CD4-positive, alpha-beta T cell treated with Interleukin-2 at 100 ng/mL for 4 hours (primary cell): ENCODE results near the gene ACTN3.
A peak's percentile ranks its signal among the peaks of the same experiment; 100 is the strongest.
"Not testable (repeated sequence)": the region's sequence is repeated elsewhere in the genome, so short reads cannot be mapped to it uniquely, and the experiment has no call there.

Experiments
- DNase-seq: peaks from one replicate; pipeline ENCODE4 v3.0.0-alpha.2; 2020; ENCODE audit warnings: low spot score

Gene ACTN3

GRCh38 chr11:66566221-66566620 is 19.5 kb downstream of the ACTN3 start:
- no peak for DNase-seq

GRCh38 chr11:66567787-66568123 is 21.1 kb downstream of the ACTN3 start:
- no peak for DNase-seq

- peak; percentile 69 for DNase-seq
Observed at GRCh38 chr11:66568124-66568916, 21.6 kb downstream of the ACTN3 start, which contains the start of gene CTSF. CTSF (minus strand) TSS chr11:66568606; CDS start chr11:66568486, 120 bp downstream.

GRCh38 chr11:66569076-66569475 is 22.4 kb downstream of the ACTN3 start:
- DNase-seq = no peak

- no peak for DNase-seq
Observed at GRCh38 chr11:66570079-66570849, 23.6 kb downstream of the ACTN3 start.

- DNase-seq = no peak
Observed at GRCh38 chr11:66570850-66571180, 24.1 kb downstream of the ACTN3 start.

- DNase-seq = peak; percentile 75
Observed at GRCh38 chr11:66579017-66579606, 32.4 kb downstream of the ACTN3 start.

- DNase-seq = no peak
Observed at GRCh38 chr11:66580803-66581202, 34.1 kb downstream of the ACTN3 start.

- no peak for DNase-seq
Observed at GRCh38 chr11:66581261-66581660, 34.6 kb downstream of the ACTN3 start.

- DNase-seq = not testable (repeated sequence)
Observed at GRCh38 chr11:66582565-66583147, 36.0 kb downstream of the ACTN3 start.

GRCh38 chr11:66585447-66585846 is 38.7 kb downstream of the ACTN3 start:
- not testable (repeated sequence) for DNase-seq

- DNase-seq = no peak
Observed at GRCh38 chr11:66586136-66586535, 39.4 kb downstream of the ACTN3 start.

GRCh38 chr11:66589315-66589714 is 42.6 kb downstream of the ACTN3 start:
- DNase-seq = not testable (repeated sequence)

- DNase-seq = no peak
Observed at GRCh38 chr11:66589996-66590675, 43.4 kb downstream of the ACTN3 start.

- no peak for DNase-seq
Observed at GRCh38 chr11:66591175-66591574, 44.5 kb downstream of the ACTN3 start.

- peak; percentile 99 for DNase-seq
Observed at GRCh38 chr11:66592457-66593302, 46.0 kb downstream of the ACTN3 start, which contains the start of the genes CCDC87 and CCS. CCDC87 (minus strand) TSS chr11:66593063; CDS start chr11:66593015, 48 bp downstream. CCS (plus strand) TSS chr11:66593185; CDS start chr11:66593262, 77 bp downstream.

- no peak for DNase-seq
Observed at GRCh38 chr11:66593303-66593635, 46.6 kb downstream of the ACTN3 start.

- DNase-seq = no peak
Observed at GRCh38 chr11:66593650-66594049, 46.9 kb downstream of the ACTN3 start.

GRCh38 chr11:66595245-66595904 is 48.7 kb downstream of the ACTN3 start:
- no peak for DNase-seq

- no peak for DNase-seq
Observed at GRCh38 chr11:66598993-66599392, 52.3 kb downstream of the ACTN3 start.
